Measurements from ENCODE around the gene SF3B6.

DNA sequence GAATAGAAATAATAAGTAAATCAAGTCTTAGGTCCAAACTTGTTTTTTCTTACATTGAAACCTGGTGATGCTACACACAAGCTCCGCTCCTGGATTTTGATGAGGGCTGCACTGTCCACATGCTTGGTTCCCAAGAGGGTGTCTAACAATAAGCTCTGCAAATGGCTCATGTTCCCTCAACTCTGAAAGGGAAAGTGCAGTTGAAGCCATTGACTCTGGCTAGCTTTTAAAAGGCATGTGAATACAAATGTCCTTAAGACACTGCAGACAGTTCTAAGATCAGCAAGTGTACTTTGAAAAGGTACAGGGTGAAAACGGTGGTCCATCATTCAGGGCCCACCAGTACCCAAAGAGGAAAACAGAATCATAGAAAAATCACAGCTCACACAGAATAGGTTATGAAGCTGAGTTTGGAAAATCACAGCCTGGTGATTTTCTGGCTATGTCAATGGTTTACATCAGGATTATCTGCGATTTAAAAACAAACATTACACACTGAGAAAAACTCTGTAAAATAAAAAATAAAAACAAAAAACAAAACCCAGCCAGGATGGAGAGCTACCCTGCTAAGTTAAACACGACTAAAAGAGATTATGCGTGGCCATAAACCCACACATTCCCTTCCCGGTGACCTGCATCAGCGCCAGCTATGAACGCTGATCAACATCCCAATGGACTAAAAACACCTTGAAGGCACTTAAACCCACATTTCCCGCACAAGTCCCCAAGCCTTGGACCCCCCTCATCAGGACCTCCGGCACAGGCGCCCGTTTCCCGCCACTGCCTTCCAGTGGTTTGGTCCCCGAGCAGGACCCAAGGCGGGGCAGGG is 46.5 kb upstream of the SF3B6 start:
- TF ChIP-seq, protein P1, sequence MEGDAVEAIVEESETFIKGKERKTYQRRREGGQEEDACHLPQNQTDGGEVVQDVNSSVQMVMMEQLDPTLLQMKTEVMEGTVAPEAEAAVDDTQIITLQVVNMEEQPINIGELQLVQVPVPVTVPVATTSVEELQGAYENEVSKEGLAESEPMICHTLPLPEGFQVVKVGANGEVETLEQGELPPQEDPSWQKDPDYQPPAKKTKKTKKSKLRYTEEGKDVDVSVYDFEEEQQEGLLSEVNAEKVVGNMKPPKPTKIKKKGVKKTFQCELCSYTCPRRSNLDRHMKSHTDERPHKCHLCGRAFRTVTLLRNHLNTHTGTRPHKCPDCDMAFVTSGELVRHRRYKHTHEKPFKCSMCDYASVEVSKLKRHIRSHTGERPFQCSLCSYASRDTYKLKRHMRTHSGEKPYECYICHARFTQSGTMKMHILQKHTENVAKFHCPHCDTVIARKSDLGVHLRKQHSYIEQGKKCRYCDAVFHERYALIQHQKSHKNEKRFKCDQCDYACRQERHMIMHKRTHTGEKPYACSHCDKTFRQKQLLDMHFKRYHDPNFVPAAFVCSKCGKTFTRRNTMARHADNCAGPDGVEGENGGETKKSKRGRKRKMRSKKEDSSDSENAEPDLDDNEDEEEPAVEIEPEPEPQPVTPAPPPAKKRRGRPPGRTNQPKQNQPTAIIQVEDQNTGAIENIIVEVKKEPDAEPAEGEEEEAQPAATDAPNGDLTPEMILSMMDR (IDR thresholded peaks at IDR 0.05) = no peak
- no peak for TF ChIP-seq POLR2AphosphoS5 (IDR thresholded peaks at IDR 0.05)
